Measurements from ENCODE around the gene KCNQ1. TPM values are rescaled to one million over a fixed set of nuclear protein-coding genes. Genes with fewer than 3 reads are reported as not detected.

The KCNQ1 gene
- total RNA-seq, 2 donors from 2014 or later = 38.9 to 46.1 TPM

- no peak overlapping the region for H3K27ac ChIP-seq
- intact Hi-C loops (cut with DNase I) = no loop called here
- WGBS, 2 donors = 81 to 91% methylated on average over 3 to 9 of the region's 9 CpGs
- no peaks in the 10 kb centered on the region for H3K36me3 ChIP-seq (replicated peaks in 1 of 2; ENCODE audit: insufficient read depth in 1 of 2, low read depth in 2 of 2)
- ATAC-seq (no peak), DNase-seq (peak in 3 of 4 donors; percentile 1 to 8 (median 7))
- H3K27me3 ChIP-seq = no peaks in the 10 kb centered on the region
- H3K9me3 ChIP-seq = no peaks in the 10 kb centered on the region
- H3K4me1 ChIP-seq = no peaks in the 10 kb centered on the region
- no peak for TF ChIP-seq CTCF (IDR thresholded peaks at IDR 0.05)
- TF ChIP-seq POLR2A (IDR thresholded peaks at IDR 0.05) = no peak
- H3K4me3 ChIP-seq = no peak overlapping the region
These were observed 326.0 kb downstream of the KCNQ1 start for GRCh38 chr11:2770761-2771301.

- Histone ChIP-seq H3K36me3 (replicated peaks in 1 of 2; ENCODE audit: insufficient read depth in 1 of 2, low read depth in 2 of 2) (no peaks in the 10 kb centered on the region), H3K4me3 (no peak overlapping the region), H3K27me3 (no peaks in the 10 kb centered on the region), H3K27ac (no peak overlapping the region), H3K9me3 (no peaks in the 10 kb centered on the region), H3K4me1 (no peaks in the 10 kb centered on the region)
- ATAC-seq (no peak), DNase-seq (peak in 2 of 4 donors; percentile 2 to 7)
- no peak for TF ChIP-seq CTCF (IDR thresholded peaks at IDR 0.05)
- TF ChIP-seq POLR2A (IDR thresholded peaks at IDR 0.05) = no peak
- intact Hi-C loops (cut with DNase I) = no loop called here
- 75 to 94% methylated on average over 5 to 12 of the region's 12 CpGs for WGBS, 2 donors
These were observed 327.1 kb downstream of the KCNQ1 start for GRCh38 chr11:2771758-2772466.

GRCh38 chr11:2772544-2773031 is 327.8 kb downstream of the KCNQ1 start:
- H3K4me3 ChIP-seq = no peak overlapping the region
- DNase-seq (peak in 2 of 4 donors; percentile 1 to 10), ATAC-seq (no peak)
- H3K4me1 ChIP-seq = peaks cover 4% of the 10 kb centered on the region
- intact Hi-C loops (cut with DNase I) = no loop called here
- H3K27ac ChIP-seq = no peak overlapping the region
- no peak for TF ChIP-seq CTCF (IDR thresholded peaks at IDR 0.05)
- no peak for TF ChIP-seq POLR2A (IDR thresholded peaks at IDR 0.05)
- no peaks in the 10 kb centered on the region for H3K27me3 ChIP-seq
- 80 to 81% methylated on average over 4 to 7 of the region's 7 CpGs for WGBS, 2 donors
- H3K9me3 ChIP-seq = no peaks in the 10 kb centered on the region
- no peaks in the 10 kb centered on the region for H3K36me3 ChIP-seq (replicated peaks in 1 of 2; ENCODE audit: insufficient read depth in 1 of 2, low read depth in 2 of 2)

DNA sequence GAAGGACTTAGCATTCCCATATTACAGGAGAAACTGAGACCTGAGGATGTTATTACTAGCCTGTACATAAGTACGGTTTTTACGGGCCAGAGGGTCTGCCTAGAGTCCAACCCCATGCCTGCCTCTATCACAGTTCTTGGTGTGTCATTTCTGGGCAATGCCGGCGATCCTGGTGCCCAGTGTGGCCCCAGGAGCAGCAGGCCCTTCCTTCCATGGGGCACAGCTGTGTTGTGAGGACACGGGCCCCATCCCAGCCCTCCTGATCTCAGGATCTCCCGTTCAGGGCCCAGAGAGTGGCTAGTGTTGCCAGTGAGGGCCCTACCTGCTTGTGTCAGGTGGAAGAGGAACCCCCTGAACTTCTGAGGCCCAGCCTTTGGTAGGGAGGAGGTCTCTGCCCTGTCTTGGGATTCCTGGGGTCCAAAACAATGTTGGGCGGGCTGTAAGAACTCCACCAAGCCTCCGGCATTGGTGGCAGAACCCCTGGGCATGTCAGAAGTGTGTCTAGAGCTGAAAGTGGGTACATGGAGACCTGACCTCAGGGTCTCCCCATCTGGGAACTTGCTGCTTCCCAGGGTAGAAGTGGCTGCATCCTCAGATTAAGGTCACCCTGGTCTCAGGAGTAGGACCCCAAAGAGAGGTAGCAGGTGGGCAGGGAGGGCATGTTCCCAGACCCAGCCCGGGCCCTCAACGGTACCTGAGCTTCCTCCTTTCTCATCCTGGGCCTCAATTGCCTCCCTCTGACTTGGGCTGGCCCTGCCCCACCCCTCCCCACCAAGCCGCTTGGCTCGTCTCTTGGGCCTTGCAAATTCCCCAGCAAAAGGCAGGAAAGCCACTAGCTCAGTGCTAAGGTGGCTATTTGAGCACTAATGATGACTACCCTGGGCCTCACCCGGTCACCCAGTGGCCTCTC is 329.6 kb downstream of the KCNQ1 start:
- peak in 2 of 4 donors; percentile 3 to 7 for DNase-seq
- H3K4me3 ChIP-seq = no peak overlapping the region
- H3K27me3 ChIP-seq = no peaks in the 10 kb centered on the region
- WGBS, 2 donors = 90 to 95% methylated on average over 8 to 13 of the region's 13 CpGs
- no peak for ATAC-seq
- peaks cover 23% of the 10 kb centered on the region for H3K4me1 ChIP-seq
- no peaks in the 10 kb centered on the region for H3K36me3 ChIP-seq (replicated peaks in 1 of 2; ENCODE audit: insufficient read depth in 1 of 2, low read depth in 2 of 2)
- H3K27ac ChIP-seq = no peak overlapping the region
- intact Hi-C loops (cut with DNase I) = no loop called here
- H3K9me3 ChIP-seq = no peaks in the 10 kb centered on the region
- TF ChIP-seq POLR2A (IDR thresholded peaks at IDR 0.05) (no peak), CTCF (IDR thresholded peaks at IDR 0.05) (no peak)

All from body of pancreas (tissue), 4 donors.